HG02943 (cell line): ENCODE measurements around the gene CACNA1H.
"Not testable (repeated sequence)": the region's sequence is repeated elsewhere in the genome, so short reads cannot be mapped to it uniquely, and the experiment has no call there.

Experiments used
- ATAC-seq: cut with Tn5 transposase; IDR thresholded peaks from one replicate; pipeline ENCODE4 v1.9.1; 2021; ENCODE audit warnings: mild to moderate bottlenecking, low read depth, moderate library complexity; ENCODE audit not compliant: unreplicated experiment

Gene CACNA1H

GRCh38 chr16:1240436-1240835, 87.5 kb downstream of the CACNA1H start, which contains the start of gene TPSAB1:
Gene TPSAB1, plus strand, starts transcription at chr16:1240705. Its CDS starts 234 bp downstream, at chr16:1240939.
- not testable (repeated sequence) for ATAC-seq

GRCh38 chr16:1241081-1241480, 88.2 kb downstream of the CACNA1H start:
- ATAC-seq, result not testable (repeated sequence)

DNA sequence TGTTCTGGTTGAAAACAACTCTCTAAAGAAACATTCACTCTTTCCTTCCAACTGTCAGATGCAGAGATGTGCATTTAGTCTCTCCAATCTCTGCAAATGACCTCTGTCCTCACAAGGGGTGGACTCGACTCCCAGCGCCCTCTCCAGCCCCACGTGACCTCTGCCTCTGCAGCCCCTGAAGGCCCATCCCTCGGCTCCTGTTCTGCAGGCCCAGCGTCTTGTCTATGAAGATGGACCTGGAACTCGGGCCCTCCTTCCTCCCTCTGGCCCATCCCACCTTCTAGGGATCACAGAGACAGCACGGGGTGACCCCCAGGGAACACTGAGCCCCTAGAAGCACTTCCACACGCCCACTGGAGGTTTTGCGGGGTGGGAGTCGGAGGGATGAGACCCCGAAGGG, 90.5 kb downstream of the CACNA1H start:
- not testable (repeated sequence) for ATAC-seq

DNA sequence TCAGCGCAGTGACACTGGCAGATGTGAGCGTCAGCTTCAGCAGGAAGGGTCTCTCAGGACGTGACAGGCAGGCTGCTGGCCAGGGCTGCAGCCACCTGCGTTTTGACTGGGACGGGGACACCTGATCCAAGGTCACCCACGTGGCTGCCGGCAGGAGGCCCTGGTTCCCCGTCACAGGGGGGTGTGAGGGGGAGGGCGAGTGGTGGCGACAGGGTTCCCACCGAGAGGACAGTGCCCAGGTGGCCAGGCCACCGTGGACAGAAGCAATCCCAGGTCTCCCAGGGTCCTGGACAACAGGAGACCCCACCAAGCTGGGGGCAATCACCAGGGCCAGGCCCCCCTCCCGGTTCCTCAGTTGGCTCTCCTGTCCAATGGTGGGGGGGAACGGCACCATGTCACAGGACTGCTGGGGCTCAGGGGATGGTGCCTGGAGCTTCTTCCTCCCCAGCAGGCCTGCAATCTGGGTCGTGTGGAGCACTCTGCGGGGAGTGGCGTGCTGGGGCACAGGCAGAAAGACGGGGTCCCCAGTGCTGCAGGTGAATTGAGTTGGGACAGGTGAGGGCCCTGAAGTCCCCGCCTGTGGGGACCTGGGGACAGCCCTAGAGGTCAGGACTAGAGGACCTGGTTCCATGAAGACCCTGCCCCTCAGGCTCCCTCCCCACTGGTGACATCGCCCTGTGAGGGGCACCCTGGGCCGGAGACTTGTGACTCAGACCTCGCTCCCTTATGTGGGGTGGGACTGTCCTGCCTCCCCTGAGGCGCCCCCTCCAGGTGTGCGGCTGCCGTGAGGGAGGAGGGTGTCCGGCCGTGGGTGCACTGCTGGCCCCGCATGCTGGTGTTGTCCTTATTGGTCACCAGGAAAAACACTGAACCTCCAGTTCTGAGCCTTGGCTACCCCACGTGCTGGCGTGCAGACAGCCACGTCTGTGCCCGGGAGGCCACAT, 91.3 kb downstream of the CACNA1H start:
- ATAC-seq, result not testable (repeated sequence)

- no peak for ATAC-seq
Measured at GRCh38 chr16:1244881-1245280, 92.0 kb downstream of the CACNA1H start.

- ATAC-seq, result no peak
Measured at GRCh38 chr16:1245452-1246020, 92.6 kb downstream of the CACNA1H start.

- not testable (repeated sequence) for ATAC-seq
Measured at GRCh38 chr16:1247903-1248537, 95.1 kb downstream of the CACNA1H start.

- ATAC-seq, result not testable (repeated sequence)
Measured at GRCh38 chr16:1249031-1249755, 96.3 kb downstream of the CACNA1H start.

- not testable (repeated sequence) for ATAC-seq
Measured at GRCh38 chr16:1253701-1254364, 100.9 kb downstream of the CACNA1H start.

- not testable (repeated sequence) for ATAC-seq
Measured at GRCh38 chr16:1254821-1255220, 101.9 kb downstream of the CACNA1H start.

DNA sequence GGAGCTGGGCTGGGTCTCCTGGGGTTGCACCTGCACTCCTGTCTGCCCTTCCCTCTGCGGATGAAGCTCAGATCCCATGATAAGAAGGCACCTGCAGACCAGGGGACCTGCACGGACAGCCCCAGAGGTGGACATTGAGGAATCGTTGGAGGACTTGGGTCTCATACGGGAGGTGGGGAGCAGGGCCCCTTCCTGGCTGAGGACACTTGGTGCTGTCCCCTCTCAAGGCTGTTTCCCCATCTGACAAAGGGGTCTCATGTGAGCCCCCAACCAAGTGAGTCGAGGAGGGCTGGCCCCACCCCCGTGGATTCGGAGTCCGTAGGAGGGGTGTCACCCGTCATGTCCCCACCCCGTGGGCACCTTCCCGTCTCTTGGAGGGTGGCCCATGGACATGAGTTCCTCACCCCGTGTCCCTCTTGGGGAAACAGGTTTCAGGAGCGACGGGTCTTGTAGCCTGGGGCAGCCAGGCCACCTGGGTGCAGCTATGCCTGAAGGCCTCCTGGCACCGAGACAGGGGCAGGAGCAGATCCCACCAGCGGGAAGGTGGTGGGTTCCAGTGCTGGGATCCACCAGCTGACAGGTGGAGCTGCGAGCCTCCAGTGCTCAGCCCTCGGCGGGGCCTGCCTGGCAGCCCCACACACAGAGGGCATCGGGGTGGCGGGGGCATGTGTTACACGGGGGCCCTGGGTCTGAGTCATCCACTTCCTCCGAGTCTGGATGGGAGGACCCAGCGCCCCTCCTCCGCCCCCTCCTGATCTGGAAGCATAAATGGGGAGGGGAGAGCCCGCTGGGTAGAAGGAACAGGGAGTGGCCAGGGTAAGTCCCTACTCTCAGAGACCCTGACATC, 102.6 kb downstream of the CACNA1H start, which contains the start of gene TPSD1:
TPSD1 (plus strand) TSS at position 794 of the 847 bp plus-strand sequence. CDS start 212 bp downstream, outside the sequence.
- not testable (repeated sequence) for ATAC-seq

- not testable (repeated sequence) for ATAC-seq
Measured at GRCh38 chr16:1256296-1256873, 103.5 kb downstream of the CACNA1H start.

GRCh38 chr16:1256874-1257322, 104.0 kb downstream of the CACNA1H start:
- ATAC-seq, result no peak

DNA sequence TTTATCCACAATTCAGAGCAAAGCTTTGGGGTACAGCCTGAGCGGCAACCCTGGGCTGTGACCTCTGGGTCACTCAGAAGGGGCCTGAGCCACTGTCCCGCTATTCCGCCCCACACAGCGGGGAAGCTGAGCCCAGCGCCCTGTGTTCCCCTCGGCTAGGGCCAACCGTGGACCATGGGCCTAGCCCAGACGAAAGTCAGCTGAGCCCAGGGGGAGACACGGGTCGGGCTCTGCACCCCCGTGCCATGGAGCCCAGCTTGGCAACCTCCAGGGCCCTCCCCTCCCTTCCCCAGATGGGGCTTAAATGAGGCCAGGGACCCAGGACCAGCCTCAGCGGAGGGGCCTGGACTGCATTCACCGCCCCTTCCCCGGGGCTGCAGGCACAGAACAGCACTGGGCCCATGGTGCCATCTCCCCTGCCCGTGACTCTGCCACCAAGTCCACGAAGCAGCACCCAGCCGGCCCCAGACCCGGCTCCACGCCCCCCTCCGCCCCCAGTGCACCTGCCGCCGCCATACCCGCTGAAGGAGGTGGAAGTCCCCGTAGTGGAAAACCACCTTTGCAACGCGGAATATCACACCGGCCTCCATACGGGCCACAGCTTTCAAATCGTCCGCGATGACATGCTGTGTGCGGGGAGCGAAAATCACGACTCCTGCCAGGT, 104.8 kb downstream of the CACNA1H start:
- ATAC-seq, result no peak

DNA sequence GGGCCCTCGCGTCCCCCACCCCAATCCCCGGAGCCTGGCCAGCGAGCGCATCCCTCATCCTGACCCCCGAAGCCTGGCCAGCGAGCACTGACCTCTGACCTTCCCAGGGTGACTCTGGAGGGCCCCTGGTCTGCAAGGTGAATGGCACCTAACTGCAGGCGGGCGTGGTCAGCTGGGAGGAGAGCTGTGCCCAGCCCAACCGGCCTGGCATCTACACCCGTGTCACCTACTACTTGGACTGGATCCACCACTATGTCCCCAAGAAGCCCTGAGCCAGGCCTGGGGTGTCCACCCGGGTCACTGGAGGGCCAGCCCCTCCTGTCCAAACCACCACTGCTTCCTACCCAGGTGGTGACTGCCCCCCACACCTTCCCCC, 105.3 kb downstream of the CACNA1H start:
- ATAC-seq, result no peak

DNA sequence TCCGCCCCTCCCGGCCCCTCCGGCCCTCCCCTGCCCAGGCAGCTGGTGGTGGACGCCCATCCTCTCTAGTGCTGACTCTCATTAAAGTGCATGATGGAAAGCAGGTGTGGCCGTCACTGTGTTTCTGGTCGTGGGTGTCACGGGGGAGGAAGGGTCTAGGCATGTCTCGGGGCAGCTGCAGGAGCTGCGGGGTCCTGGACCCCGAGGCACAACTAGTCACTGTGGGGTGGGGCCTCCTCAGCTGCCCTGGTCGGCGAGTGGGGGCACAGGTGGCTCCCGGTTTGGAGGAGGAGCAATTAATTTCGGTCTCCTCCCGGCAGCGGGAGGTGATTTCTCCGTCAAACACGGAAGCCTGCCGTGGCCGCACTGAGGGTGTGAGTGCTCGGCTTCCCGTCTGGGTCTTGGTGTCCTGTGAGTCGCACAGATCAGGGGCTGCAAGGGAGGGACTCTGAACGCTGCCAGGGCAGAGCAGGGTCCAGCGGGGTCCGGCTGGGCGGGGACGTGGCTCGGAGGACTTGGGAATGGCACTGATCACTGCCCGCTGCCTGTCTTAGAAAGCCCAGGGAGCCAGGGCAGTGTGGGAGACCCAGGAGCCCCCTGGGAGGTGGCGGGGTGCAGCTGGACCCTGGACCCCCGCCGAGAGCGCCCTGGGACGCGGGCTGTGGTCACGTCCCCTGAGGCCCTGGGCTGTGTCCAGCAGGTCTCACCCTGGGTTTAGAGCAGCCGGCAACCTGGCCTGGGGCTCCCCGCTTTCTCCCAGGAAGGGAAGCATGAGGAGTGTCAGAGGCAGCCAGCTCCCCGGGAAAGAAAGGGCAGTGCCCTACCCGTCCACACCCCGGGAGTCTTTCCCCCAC, 106.2 kb downstream of the CACNA1H start:
- ATAC-seq, result no peak

GRCh38 chr16:1259760-1260068, 106.8 kb downstream of the CACNA1H start:
- no peak for ATAC-seq
